GM23338 (cell line): Measurements from ENCODE around the gene CDCP1. TPM values are rescaled to one million over a fixed set of nuclear protein-coding genes. Genes with fewer than 3 reads are reported as not detected.
A peak's percentile ranks its signal among the peaks of the same experiment; 100 is the strongest.

ENCODE experiments used
- ATAC-seq: fragments of 200-7000 bp; cut with Tn5 transposase; 3 replicates; pipeline ENCODE4 v1.9.1; 2020
- DNase-seq: peaks from one replicate; pipeline ENCODE4 v3.0.0-alpha.2; 2015; ENCODE audit warnings: low spot score
- H2AFZ ChIP-seq: fragments of 200-600 bp; sonication (generic); 2 replicates; pipeline ENCODE4 v1.8.0; 2016; ENCODE audit warnings: antibody characterized with exemption, mild to moderate bottlenecking, moderate library complexity
- H3F3A ChIP-seq: fragments of 200-600 bp; sonication (generic); replicated peaks from 2 replicates; pipeline ENCODE4 v1.8.0; 2017; ENCODE audit warnings: antibody characterized with exemption, mixed run types, low read depth
- H3K27ac ChIP-seq: fragments of 200-600 bp; sonication (generic); 2 replicates; pipeline ENCODE4 v1.6.1; 2016; ENCODE audit warnings: low read depth
- H3K27me3 ChIP-seq: fragments of 200-600 bp; sonication (generic); 2 replicates; pipeline ENCODE4 v1.8.0; 2016; ENCODE audit warnings: mild to moderate bottlenecking, mixed run types, moderate library complexity; ENCODE audit not compliant: insufficient read depth
- H3K36me3 ChIP-seq: fragments of 200-600 bp; sonication (generic); 2 replicates; pipeline ENCODE4 v1.8.0; 2016; ENCODE audit warnings: mild to moderate bottlenecking; ENCODE audit not compliant: insufficient read depth
- H3K4me1 ChIP-seq: fragments of 200-600 bp; sonication (generic); 2 replicates; pipeline ENCODE4 v1.8.0; 2016; ENCODE audit warnings: mild to moderate bottlenecking, moderate library complexity; ENCODE audit not compliant: insufficient read depth
- H3K4me2 ChIP-seq: fragments of 200-600 bp; sonication (generic); 2 replicates; pipeline ENCODE4 v1.7.1; 2017; ENCODE audit warnings: mixed run types
- H3K4me3 ChIP-seq: fragments of 200-600 bp; sonication (generic); 2 replicates; pipeline ENCODE4 v1.6.1; 2016; ENCODE audit warnings: mixed run types
- H3K79me2 ChIP-seq: fragments of 200-600 bp; sonication (generic); replicated peaks from 2 replicates; pipeline ENCODE4 v1.8.0; 2017; ENCODE audit warnings: mild to moderate bottlenecking; ENCODE audit not compliant: insufficient read depth
- H3K9me2 ChIP-seq: fragments of 200-600 bp; sonication (generic); 2 replicates; pipeline ENCODE4 v1.8.0; 2017; ENCODE audit not compliant: insufficient read depth
- H4K20me1 ChIP-seq: fragments of 200-600 bp; sonication (generic); replicated peaks from 2 replicates; pipeline ENCODE4 v1.8.0; 2017; ENCODE audit warnings: mild to moderate bottlenecking; ENCODE audit not compliant: insufficient read depth
- H3K27ac Mint-ChIP-seq: 2 replicates; pipeline ENCODE4 v1.8.0; 2020; ENCODE audit warnings: inconsistent platforms, mild to moderate bottlenecking, moderate library complexity, mixed read lengths
- H3K27me3 Mint-ChIP-seq: 3 replicates; pipeline ENCODE4 v1.8.0; 2022; ENCODE audit warnings: low read depth, mild to moderate bottlenecking, moderate library complexity, mixed read lengths, inconsistent platforms; ENCODE audit not compliant: insufficient read depth, poor library complexity
- H3K36me3 Mint-ChIP-seq: 3 replicates; pipeline ENCODE4 v1.8.0; 2021; ENCODE audit warnings: low read depth, mild to moderate bottlenecking, inconsistent platforms, moderate library complexity, mixed read lengths
- H3K4me1 Mint-ChIP-seq: 3 replicates; pipeline ENCODE4 v1.8.0; 2020; ENCODE audit warnings: mild to moderate bottlenecking, inconsistent platforms, mixed read lengths
- H3K4me3 Mint-ChIP-seq: 3 replicates; pipeline ENCODE4 v1.8.0; 2021; ENCODE audit warnings: moderate library complexity, mild to moderate bottlenecking, inconsistent platforms, mixed read lengths
- H3K9me3 Mint-ChIP-seq: 3 replicates; pipeline ENCODE4 v1.8.0; 2020; ENCODE audit warnings: moderate library complexity, mild to moderate bottlenecking, inconsistent platforms, mixed read lengths
- EZH2 ChIP-seq: fragments of 200-600 bp; sonication (generic); IDR thresholded peaks from one replicate; pipeline ENCODE4 v1.8.0; 2017; ENCODE audit warnings: antibody characterized with exemption, mild to moderate bottlenecking, low read depth; ENCODE audit not compliant: unreplicated experiment
- JUNB ChIP-seq: IDR thresholded peaks from one replicate; pipeline ENCODE4 v1.6.1; 2016; ENCODE audit warnings: antibody characterized with exemption; ENCODE audit not compliant: unreplicated experiment
- NANOG ChIP-seq: IDR thresholded peaks from 2 replicates; pipeline ENCODE4 v1.6.1; 2016; ENCODE audit warnings: antibody characterized with exemption, borderline replicate concordance
- ZNF114 ChIP-seq: fragments of 250-450 bp; sonication (Bioruptor Pico); IDR thresholded peaks from 2 replicates; pipeline ENCODE4 v1.5.0; 2020; ENCODE audit warnings: mild to moderate bottlenecking, moderate library complexity
- ZNF331 ChIP-seq: fragments of 250-450 bp; sonication (Bioruptor Pico); IDR thresholded peaks from 2 replicates; pipeline ENCODE4 v1.5.0; 2020; ENCODE audit warnings: low read depth, mild to moderate bottlenecking, moderate library complexity
- polyA plus RNA-seq: library from polyadenylated mRNA; unstranded; fragments of >200 nt; fragmentation: Nextera tagmentation; extraction: Ambion mirVana; gene quantifications from 2 replicates; pipeline ENCODE4 v1.2.1, GENCODE V29; 2016
- total RNA-seq: library from RNA; depleted of rRNA; stranded (reverse); fragments of >200 nt; shearing (Covaris generic); gene quantifications from 2 replicates; pipeline ENCODE4 v1.2.3, GENCODE V29; 2014
- TF ChIP-seq, protein P1 (sequence below): IDR thresholded peaks from 2 replicates; pipeline ENCODE4 v1.6.1; 2016; ENCODE audit warnings: antibody characterized with exemption
- TF ChIP-seq, protein P2 (sequence below): fragments of 250-450 bp; sonication (Bioruptor Pico); IDR thresholded peaks from 2 replicates; pipeline ENCODE4 v1.5.0; 2020; ENCODE audit warnings: mild to moderate bottlenecking, moderate library complexity
- TF ChIP-seq, protein P3 (sequence below), 2 experiments: fragments of 200-600 bp in 1 of 2; sonication (generic) in 1 of 2; conservative IDR thresholded peaks; 2 replicates each; pipeline versions ENCODE4 v1.5.1 to v1.6.1; 2016 to 2017; ENCODE audit warnings: antibody characterized with exemption in 2 of 2, low read depth in 2 of 2, mild to moderate bottlenecking in 2 of 2, moderate library complexity in 1 of 2

CDCP1 gene
- total and polyA plus RNA-seq, 2 experiments from 2014 or later = 7.7 to 20.1 TPM

DNA sequence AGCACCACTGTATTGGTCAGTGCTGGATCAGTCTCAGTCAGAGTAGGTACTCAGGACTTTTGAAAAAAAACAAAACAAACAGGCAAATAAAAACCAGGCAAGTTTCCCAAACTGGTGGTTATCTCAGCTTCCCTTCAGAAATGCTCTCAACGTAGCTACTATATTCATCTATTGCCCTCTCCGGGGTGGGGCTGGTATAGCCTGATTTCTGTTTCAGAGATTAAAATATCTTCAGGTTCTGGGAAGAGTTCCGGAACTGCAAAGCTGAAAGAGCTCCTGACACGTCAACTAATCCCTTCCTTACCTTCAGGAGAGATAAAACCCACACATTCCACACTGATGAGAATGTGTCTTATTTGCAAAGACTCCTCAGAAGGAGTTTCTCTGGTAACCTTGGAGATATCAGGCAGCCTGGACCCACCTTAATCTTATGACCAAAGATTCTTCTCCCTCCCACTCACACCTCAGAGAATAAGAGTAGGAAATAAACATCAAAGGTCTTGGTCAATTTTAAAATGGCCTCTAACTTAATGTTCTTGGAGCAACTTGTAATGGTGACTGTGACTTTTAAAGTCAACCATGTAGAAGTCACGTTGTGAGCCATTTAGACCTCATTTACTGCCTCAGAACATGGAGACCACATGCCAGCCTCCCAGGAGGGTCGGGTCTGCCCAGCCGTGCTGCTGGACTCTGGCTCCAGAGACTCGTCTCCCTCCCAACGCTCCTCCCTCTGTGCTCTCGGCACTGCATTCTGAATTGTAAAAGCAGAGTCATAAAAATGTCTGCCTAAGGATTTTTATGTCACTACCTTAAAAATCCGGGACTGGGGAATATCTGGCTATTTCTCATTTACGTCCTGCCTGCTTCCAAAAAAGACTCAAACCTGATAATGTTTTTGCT, 53.8 kb downstream of the CDCP1 start:
- no peaks in the 10 kb centered on the region for H3K27me3 Mint-ChIP-seq
- Histone ChIP-seq H3K4me1 (no peaks in the 10 kb centered on the region), H3K4me2 (no peak overlapping the region), H4K20me1 (no peaks in the 10 kb centered on the region; the same call in 1 of the 2 replicates), H2AFZ (no peak overlapping the region), H3F3A (no peaks in the 10 kb centered on the region), H3K79me2 (no peaks in the 10 kb centered on the region), H3K4me3 (no peak overlapping the region), H3K36me3 (peaks cover 7% of the 10 kb centered on the region), H3K9me2 (no peaks in the 10 kb centered on the region), H3K27me3 (no peaks in the 10 kb centered on the region), H3K27ac (no peak overlapping the region)
- no peaks in the 10 kb centered on the region for H3K9me3 Mint-ChIP-seq
- H3K36me3 Mint-ChIP-seq = peaks cover 46% of the 10 kb centered on the region
- peak overlapping the region; percentile 11; the same call in 1 of the 2 replicates for H3K27ac Mint-ChIP-seq
- TF ChIP-seq NANOG (no peak), ZNF331 (CRISPR knock-in tag) (no peak), EZH2 (no peak), JUNB (no peak), ZNF114 (no peak)
- TF ChIP-seq, protein P1, sequence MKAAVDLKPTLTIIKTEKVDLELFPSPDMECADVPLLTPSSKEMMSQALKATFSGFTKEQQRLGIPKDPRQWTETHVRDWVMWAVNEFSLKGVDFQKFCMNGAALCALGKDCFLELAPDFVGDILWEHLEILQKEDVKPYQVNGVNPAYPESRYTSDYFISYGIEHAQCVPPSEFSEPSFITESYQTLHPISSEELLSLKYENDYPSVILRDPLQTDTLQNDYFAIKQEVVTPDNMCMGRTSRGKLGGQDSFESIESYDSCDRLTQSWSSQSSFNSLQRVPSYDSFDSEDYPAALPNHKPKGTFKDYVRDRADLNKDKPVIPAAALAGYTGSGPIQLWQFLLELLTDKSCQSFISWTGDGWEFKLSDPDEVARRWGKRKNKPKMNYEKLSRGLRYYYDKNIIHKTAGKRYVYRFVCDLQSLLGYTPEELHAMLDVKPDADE = no peak
- TF ChIP-seq, protein P2, sequence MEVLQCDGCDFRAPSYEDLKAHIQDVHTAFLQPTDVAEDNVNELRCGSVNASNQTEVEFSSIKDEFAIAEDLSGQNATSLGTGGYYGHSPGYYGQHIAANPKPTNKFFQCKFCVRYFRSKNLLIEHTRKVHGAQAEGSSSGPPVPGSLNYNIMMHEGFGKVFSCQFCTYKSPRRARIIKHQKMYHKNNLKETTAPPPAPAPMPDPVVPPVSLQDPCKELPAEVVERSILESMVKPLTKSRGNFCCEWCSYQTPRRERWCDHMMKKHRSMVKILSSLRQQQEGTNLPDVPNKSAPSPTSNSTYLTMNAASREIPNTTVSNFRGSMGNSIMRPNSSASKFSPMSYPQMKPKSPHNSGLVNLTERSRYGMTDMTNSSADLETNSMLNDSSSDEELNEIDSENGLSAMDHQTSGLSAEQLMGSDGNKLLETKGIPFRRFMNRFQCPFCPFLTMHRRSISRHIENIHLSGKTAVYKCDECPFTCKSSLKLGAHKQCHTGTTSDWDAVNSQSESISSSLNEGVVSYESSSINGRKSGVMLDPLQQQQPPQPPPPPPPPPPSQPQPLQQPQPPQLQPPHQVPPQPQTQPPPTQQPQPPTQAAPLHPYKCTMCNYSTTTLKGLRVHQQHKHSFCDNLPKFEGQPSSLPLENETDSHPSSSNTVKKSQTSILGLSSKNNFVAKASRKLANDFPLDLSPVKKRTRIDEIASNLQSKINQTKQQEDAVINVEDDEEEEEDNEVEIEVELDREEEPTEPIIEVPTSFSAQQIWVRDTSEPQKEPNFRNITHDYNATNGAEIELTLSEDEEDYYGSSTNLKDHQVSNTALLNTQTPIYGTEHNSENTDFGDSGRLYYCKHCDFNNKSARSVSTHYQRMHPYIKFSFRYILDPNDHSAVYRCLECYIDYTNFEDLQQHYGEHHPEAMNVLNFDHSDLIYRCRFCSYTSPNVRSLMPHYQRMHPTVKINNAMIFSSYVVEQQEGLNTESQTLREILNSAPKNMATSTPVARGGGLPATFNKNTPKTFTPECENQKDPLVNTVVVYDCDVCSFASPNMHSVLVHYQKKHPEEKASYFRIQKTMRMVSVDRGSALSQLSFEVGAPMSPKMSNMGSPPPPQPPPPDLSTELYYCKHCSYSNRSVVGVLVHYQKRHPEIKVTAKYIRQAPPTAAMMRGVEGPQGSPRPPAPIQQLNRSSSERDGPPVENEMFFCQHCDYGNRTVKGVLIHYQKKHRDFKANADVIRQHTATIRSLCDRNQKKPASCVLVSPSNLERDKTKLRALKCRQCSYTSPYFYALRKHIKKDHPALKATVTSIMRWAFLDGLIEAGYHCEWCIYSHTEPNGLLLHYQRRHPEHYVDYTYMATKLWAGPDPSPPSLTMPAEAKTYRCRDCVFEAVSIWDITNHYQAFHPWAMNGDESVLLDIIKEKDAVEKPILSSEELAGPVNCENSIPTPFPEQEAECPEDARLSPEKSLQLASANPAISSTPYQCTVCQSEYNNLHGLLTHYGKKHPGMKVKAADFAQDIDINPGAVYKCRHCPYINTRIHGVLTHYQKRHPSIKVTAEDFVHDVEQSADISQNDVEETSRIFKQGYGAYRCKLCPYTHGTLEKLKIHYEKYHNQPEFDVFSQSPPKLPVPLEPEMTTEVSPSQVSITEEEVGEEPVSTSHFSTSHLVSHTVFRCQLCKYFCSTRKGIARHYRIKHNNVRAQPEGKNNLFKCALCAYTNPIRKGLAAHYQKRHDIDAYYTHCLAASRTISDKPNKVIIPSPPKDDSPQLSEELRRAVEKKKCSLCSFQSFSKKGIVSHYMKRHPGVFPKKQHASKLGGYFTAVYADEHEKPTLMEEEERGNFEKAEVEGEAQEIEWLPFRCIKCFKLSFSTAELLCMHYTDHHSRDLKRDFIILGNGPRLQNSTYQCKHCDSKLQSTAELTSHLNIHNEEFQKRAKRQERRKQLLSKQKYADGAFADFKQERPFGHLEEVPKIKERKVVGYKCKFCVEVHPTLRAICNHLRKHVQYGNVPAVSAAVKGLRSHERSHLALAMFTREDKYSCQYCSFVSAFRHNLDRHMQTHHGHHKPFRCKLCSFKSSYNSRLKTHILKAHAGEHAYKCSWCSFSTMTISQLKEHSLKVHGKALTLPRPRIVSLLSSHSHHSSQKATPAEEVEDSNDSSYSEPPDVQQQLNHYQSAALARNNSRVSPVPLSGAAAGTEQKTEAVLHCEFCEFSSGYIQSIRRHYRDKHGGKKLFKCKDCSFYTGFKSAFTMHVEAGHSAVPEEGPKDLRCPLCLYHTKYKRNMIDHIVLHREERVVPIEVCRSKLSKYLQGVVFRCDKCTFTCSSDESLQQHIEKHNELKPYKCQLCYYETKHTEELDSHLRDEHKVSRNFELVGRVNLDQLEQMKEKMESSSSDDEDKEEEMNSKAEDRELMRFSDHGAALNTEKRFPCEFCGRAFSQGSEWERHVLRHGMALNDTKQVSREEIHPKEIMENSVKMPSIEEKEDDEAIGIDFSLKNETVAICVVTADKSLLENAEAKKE (CRISPR knock-in tag) = no peak
- TF ChIP-seq, protein P3, sequence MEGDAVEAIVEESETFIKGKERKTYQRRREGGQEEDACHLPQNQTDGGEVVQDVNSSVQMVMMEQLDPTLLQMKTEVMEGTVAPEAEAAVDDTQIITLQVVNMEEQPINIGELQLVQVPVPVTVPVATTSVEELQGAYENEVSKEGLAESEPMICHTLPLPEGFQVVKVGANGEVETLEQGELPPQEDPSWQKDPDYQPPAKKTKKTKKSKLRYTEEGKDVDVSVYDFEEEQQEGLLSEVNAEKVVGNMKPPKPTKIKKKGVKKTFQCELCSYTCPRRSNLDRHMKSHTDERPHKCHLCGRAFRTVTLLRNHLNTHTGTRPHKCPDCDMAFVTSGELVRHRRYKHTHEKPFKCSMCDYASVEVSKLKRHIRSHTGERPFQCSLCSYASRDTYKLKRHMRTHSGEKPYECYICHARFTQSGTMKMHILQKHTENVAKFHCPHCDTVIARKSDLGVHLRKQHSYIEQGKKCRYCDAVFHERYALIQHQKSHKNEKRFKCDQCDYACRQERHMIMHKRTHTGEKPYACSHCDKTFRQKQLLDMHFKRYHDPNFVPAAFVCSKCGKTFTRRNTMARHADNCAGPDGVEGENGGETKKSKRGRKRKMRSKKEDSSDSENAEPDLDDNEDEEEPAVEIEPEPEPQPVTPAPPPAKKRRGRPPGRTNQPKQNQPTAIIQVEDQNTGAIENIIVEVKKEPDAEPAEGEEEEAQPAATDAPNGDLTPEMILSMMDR (conservative IDR thresholded peaks at IDR 0.05; ENCODE audit: low read depth in 2 of 2) = no peak
- no peak for ATAC-seq
- no peak overlapping the region for H3K4me3 Mint-ChIP-seq
- DNase-seq = no peak
- H3K4me1 Mint-ChIP-seq = no peaks in the 10 kb centered on the region
